HG03439 (cell line): ENCODE data around the gene FRMD1.

ENCODE experiments used
- ATAC-seq: cut with Tn5 transposase; IDR thresholded peaks from one replicate; pipeline ENCODE4 v1.9.1; 2021; ENCODE audit warnings: mild to moderate bottlenecking, moderate library complexity; ENCODE audit not compliant: unreplicated experiment

Gene FRMD1

DNA sequence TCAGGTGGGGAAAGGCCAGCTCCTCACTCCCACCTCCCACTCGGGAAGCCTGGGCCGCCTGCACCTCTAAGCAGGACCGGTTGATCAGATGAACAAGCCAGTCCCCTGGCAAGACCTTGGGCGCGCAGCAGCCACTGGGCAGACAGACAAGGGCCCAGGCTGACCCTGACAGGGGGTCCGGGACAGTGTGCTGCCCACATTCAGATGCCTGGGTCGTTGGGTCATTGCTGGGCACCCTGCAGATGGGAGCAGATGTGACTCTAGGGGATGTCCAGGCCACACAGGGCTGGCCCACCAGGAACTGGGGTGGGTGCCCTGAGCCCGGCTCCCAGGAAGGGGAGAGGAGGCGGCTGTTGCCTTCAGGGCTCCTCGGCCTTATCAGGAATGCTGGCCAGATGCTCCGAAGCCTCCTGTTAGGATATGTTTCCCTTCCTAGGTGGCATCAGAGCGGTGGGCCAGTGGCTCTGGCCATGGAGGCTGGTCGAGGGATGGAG is 17.3 kb upstream of the FRMD1 start:
- no peak for ATAC-seq

DNA sequence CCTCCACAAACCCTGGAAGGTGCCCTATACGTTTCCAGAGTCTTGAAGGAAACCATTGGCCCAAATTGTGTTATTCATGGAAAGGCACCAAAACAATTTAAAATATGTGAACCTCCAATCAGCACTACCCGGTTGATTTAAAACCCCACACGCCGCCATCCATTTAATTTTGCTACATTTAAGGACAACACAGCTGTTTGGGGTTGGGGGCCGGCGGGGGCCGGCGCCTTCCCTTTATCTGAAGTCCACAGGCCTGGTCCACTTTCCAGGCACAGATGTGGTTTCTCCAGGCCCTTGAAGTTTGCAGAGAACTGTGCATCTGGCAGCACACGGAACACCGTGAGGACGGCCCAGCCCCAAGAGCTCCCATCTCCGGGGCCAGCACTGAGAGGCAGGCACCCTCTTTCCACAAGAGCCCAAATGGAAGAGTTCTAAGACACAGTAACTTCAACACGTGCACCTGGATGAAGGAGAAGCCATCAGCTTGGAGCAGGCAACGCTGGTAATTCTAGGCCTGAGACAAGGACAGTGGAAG is 16.8 kb upstream of the FRMD1 start:
- ATAC-seq = no peak

DNA sequence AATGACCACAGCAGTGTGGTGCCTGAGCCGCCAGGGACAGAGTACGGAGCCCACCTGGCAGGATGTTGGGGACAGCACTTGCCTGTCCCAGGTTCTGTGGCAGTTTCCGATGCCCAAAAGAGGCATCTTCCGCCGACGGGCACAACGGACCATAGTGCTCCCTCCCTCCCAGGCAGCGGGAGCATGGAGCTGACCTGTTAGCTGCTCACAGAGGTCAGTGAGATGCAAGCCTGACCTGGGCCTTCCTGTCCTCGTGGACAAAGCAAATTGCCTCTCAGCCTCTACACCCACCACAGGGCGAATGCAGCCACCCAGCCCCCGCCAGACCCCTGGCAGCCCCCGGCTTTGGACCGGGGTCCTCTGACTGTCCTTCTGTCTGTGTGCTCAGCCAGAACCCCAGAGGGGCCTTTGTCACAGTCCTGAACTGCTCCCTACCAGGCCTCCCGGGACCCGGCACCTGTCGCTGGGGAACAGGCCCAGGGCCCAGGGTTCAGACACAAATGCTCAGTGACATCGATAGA is 16.2 kb upstream of the FRMD1 start:
- ATAC-seq = no peak

DNA sequence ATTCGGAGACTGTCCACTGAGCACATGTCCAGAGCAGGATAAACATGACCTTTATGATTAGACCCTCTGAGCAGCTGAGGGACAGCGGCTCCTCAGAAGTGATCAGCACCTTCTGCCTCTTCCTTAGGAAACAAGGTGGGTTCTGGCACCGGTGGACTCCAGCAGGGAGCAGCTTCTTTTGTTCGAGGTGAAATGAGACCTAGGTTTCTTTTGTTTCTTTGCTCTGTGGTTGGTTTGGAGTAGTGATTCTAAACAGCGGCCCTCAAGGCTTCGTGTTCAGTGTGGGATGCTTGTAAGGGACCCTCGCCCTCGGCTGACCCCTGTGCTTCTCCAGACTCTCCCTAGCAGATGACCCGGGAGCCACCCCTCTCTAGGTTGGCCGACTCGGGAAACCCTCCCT is 14.6 kb upstream of the FRMD1 start:
- ATAC-seq = no peak

DNA sequence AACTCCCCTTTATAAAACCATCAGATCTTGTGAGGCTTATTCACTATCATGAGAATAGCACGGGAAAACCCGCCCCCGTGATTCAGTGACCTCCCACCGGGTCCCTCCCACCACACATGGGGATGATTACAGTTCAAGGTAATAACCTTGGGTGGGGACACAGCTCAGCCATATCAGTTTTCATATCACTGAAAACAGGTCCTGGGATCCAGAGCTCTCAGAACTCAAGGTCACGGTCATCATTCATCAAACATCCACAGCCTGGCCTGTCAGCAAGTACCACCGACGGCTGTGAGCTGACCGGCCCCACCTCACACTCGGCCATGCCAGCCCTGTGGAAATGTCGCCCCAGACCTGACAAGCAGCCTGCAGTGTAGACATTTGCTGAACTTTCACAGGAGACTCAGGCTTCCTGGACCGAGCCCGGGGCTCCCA is 14.1 kb upstream of the FRMD1 start:
- no peak for ATAC-seq

DNA sequence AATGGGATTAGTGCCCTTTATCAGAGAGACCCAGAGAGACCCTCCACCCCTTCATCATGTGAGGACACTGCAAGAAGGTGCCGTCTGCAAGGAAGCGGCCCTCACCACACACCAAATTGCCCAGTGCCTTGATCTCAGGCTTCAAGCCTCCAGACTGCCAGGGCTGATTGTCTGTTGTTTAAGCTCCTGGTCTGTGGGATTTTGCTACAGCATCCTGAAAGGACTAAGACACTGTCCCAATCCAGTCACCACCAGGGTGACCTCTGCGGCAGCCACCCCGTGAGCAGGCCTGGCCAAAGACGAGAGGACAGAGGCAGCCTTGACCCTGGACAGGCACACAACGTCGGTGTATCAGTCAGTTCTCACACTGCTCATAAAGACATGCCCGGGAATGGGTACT is 13.5 kb upstream of the FRMD1 start:
- ATAC-seq = no peak

DNA sequence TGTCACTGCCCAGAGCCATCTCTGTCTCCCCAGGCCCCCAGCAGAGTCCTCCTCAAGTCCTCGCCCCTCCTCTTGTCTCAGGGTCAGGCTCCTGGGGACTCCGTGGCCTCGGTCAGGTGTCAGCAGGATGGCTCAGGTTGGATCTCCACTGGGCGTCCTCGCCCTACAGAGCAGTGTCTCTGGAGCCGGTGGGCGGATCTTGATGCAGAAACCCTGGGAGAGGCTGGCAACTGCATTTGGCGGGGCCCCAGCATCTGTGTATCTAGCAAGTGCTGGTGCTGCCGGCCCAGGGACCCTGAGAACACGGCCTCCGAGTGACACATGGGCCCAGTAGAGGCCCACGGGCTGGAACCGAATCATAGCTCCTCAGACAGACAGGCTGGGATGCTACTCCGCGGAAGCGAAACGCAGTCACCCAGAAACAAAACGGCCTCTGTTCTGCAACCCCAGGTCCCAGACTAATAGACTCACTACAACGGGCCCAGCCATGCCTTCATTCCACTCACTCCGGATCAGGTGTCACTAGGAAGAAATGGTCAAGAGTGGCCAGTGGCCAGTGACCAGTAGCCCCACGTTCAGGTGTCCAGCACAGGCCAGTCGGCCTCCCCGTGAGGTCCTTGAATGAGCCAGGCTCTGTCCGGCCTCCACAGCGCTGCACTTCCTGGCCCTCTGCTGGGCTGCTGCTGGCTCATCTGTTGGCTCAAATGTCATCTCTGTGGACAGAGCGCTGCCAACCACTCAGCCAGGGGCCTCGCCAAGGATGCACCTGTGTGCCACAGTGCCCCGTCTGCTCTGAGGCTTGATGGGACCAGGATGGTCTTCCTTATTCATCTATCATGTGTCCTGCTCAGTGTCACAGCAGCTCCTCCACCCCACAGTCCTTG is 12.6 kb upstream of the FRMD1 start:
- no peak for ATAC-seq

DNA sequence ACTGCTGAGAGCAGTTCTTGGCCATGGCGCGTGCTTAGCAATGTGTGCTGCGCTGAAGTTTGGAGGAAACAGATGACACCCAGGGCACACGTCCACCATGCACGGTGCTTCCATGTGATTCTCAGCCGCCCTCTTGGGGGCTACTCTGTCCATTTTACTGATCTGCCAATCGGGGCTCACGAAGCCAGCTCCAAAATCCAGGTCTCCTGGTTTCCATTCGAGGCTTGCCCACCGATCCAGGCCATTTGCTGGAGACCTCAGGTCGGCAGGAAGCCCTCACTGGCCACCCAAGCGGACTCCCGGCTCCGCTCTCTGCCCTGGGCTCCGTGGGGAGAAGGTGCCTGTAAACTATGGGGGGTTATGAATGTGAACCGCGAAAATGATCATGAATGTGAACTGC is 11.7 kb upstream of the FRMD1 start:
- ATAC-seq = no peak

DNA sequence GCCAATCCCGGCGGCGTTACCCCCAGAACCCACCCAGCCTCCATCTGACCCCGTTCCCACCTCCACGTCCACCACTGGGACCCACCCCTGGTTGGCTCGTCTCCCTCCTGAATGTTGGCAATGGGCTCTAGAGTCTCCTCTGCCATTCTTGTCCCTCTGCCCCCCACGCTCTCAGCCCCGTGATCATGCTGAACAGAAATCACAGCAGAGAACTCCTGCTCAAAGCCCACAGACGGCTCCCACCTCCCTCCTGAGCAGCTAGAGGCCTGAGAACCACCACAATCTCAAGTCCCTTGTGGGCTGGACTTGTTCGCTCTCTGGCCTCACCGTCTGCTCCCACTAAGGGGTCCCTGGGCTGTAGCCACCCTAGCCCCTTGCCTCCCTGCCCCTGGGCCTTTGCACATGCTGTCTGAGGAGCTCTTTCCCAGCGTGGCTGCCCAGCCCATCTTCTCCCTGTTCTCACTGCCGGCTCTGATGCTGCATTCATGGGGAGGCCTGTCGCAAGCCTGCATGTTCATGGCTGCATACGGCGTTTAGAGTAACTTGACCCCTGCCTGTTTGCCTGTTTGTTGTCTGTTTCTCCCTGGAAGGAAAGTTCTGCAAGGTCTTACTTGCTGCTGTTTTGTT is 11.2 kb upstream of the FRMD1 start:
- no peak for ATAC-seq

DNA sequence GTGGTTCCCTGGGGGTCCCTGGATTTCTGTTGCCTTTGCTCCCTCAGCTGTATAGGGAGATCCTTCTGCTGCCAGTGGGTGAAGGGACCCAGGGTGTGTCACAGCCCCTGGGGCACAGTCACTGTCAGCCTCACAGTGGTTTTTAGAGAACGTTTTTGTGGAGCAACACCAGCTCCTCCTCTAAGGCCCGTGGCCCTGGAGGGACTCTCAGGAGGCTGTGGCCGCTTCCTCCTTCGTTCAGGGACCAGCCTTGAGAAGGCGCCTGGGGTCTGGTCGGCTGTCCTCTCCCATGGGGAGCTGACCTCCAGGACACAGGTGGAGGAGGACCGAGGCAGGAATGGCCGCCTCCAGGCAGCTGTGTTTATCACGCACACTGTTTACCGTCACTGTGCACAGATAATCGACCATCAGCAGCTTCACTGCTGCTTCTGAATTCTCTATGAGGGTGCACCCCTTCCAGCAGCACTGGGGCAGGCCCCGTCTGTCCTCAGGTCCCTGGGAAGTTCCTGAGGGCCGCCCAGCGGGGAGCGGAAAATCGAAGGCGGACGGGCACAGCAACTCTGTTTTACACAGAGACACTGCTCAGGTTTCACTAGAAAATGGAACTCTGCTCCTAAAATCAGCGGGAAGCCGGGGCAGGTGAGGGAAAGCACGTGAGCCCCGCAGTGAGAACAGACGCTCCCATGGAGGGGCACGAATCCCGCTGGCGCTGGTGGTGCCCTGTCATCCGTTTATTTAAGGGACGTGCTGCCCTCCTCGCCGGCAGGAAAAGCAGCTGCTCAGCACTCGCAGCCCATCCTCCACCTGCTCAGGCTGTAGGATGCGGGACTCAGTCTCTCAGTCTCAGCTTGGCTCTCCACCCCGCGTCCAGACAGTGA is 10.4 kb upstream of the FRMD1 start:
- ATAC-seq = no peak

DNA sequence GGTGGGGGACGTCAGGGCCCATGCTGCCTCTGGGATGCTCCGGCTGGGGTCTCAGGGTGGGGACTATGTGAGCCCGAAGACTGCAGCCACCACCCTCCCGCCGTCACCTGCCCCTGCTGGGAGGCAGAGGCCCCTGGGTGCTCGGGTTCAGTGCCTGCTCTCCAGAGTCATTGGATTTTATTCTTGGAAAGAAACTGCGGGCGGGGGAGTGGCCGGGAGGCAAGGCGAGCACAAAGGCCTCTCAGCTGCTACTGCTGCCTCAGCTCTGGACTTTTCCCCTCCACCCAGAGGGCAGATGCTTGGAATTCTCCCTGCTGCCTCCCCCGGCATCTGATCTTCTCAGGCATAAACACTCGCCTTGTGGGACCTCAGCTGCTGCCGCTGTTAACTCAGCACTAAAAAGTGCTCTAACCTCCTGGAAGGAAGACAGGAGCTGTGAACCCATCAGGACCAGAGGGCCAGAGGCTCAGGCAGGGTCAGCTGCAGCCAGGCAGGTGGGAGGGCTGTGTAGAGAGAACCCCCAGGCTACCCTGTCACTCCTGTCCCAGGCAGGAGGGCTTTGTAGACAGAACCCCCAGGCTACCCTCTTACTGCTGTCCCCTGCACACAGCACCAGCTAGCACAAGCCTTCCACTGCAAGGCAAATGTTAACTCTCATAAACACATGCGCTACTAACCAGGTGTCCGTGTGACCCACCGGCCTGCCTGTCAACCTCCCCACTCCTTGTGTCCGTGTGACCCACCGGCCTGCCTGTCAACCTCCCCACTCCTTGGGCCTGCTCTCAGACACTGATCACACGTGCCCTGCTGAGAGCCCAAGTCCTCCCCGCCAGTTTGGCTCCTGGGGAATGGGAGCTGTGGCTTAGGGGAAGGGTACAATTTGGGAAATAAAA is 9.4 kb upstream of the FRMD1 start:
- ATAC-seq = no peak

DNA sequence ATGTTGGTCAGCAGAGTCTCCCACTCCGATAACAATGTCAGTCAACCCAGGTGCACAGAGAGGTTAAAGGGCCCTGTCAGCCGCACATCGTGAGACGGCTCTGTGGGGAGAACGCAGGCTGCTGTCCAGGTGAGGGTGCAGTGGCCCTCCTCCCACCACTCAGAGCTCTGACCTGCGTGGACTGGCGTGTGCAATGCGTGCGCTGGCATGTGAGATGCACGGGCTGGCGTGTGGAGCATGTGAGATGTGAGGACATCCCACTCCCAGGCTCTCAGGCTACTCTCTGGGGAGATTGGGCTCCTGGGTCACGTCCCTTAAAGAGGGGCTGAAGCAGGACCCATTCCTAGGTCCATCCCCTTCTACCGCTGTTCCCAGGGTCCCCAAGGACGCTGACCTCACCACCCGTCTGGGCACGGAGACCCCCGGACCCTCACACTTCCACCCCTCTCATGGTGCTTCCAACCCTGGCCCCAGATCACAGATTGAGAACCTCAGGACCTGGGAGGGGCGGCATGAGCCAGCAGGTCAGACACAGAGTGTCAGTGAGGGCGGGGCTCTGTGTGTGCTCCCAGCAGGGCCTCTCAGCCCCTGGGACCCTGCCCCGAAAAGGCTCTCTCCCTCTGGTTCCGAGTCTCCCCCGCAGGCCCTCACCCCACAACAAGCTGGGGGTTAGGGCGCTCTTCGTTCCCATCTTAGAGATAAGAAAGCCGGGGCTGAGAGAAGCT is 8.6 kb upstream of the FRMD1 start:
- no peak for ATAC-seq

DNA sequence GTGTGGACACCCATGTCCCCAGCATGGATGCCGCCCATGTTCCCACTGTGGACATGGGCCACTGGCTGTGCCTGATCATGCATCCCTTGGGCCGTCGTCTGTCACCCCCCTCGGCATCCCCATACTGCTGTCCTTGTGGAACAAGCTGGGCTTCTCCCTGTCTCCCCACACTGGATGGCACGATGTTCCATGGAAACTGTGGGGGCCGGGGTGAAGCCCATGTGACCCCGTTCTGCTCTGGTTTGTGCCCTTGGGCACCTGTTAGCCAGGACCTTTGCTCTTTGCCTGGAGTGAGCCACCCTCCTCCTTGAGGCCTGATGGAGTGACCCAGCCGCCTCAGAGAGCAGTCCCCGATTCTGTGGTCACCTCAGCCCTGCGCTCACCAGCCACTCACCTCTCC is 7.6 kb upstream of the FRMD1 start:
- no peak for ATAC-seq

DNA sequence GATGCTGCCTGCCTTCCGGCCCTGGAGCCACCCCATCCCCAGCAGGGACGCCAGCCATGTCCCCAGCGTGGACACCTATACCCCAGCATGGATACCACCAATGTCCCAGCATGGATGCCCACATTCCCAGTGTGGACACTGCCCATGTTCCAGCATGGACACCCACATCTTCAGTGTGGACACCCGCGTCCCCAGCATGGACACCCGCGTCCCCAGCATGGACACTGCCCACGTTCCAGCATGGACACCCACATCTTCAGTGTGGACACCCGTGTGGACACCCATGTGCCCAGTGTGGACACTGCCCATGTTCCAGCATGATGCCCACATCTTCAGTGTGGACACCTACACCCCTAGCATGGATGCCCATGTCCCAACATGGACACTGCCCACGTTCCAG is 7.1 kb upstream of the FRMD1 start:
- no peak for ATAC-seq

DNA sequence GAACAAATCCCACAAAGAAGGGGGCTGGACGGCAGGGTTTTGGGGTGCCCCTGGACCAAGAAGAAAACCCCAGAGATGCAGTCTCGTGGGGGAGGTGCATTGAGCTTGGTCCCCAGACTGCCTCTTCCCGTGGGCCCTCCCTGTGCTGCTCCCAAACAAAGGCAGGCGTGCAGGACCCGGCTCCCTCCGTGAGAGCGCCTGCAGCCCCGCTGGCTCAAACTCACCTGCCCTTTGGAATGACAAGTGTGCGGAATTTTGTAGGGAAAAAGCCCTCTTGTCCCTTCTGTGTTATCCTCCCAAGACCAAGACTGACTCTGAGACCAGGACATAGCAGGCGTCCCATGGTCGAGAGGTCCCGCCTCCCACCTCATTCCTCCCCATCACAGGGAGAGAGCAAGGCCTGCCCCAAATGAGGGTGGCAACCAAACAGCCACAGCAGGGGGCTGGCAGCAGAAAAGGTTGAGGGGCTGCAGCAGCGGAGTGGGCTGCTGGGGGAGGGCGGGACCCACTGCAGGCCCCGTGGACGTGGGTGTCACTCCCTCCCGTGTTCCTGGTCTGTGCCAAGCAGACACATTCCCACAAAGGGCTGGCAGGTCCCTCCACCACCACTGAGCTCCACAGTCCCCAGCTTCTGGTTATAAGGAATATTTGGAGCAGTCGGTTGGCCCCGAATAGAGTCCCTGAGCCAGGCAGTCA is 5.6 kb upstream of the FRMD1 start:
- ATAC-seq = no peak

DNA sequence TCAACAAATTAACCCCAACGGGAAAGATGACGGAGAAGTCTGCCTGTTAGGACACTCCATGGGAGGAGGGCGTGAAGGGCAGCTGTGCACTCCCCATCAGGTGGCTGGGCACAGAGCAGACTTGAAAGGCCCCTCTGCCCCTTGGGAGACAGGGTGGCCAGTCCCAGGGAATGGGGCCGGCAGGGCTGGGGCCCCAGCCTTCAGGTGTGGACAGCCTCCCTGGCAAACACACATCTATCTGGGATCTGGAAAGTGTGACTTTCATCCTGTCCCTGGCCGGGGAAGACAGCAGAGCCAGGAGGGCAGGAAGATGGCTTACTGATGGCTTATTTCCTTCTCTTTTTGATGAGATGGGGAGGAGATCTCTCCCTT is 4.5 kb upstream of the FRMD1 start:
- no peak for ATAC-seq

DNA sequence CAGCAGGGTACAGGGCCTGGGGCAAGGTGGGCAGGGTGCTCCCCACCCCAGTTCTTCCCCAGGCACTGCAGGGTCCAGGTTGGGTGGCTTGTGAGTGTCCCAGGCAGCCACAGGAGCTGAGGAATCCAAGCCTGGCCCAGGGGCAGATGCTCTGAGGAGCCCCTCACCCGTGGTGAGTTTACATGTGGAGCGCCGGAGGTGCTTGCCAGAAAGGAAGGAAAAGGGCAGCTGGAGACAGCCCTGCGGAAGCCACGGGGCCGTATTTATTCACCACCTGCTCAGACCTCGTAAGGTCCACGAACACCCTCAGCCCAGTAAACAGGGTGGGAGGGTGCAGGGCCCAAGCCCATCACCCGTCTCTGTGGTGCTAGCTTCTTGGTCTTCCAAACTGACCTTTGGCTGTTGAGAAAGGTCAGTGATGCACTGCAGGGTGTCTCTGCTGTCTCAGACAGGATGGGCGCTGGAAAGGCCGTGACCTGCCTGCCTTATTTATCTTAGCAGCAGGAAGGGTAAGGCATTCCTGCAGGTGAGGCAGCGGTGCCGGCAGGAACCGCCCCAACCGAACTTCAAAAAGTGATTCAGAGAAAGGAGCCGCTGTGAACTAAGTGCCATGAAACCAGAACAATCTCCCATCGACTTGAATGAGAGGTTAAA is 4.0 kb upstream of the FRMD1 start:
- no peak for ATAC-seq

DNA sequence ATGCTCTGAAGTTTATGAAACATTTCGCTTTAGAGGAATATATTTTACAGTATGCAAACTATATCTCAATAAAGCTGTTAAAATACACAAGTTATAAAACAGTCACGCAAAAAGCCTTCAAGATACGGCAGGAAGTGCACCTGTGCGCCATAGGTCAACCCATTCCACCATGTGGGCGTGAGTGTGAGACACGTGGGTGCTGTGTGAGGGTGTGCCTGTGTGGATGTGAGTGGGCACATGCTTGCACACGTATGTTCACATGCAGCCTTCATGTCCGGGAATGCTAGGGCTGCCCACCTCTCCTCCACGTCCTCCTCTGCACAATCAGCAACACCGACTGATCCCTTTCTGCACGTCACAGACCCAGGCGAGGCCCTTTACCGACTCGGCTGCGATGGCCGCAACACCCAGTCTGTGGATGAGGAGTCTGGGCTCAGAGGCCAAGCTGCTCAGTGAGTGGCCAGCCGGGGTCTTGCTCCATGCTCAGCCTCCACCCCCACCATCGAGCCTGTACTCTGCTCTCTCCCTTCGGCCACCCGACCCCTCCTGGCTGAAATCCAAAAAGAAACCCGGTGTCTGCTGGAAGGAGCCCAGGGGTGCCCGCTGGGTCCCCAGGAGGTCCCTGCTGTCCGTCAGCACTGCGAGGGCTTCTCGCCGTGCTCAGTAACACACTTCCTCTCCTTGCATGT is 3.0 kb upstream of the FRMD1 start:
- ATAC-seq = no peak
